Measurements from ENCODE around the gene MBNL3.

The MBNL3 gene

GRCh38 chrX:132508834-132509233, 20.0 kb upstream of the MBNL3 start:
- Histone ChIP-seq H3K9ac (ENCODE audit: insufficient read length, low read depth) (no peak overlapping the region), H3K4me1 (ENCODE audit: insufficient read depth, insufficient read length) (no peaks in the 10 kb centered on the region), H3K4me3 (ENCODE audit: insufficient read length, low read depth) (no peak overlapping the region), H3K9me3 (ENCODE audit: insufficient read depth, low read length) (no peaks in the 10 kb centered on the region), H3K27me3 (ENCODE audit: insufficient read depth, insufficient read length) (no peaks in the 10 kb centered on the region), H3K36me3 (ENCODE audit: insufficient read depth, insufficient read length, low read length) (no peaks in the 10 kb centered on the region)
- no peak for TF ChIP-seq YY1 (IDR thresholded peaks at IDR 0.05; ENCODE audit: insufficient read depth, insufficient read length)
- TF ChIP-seq SUZ12 (IDR thresholded peaks at IDR 0.05; ENCODE audit: extremely low read depth, insufficient read depth, insufficient read length) = no peak
- no peak for TF ChIP-seq ZNF274 (IDR thresholded peaks at IDR 0.05; ENCODE audit: low read depth, low read length)
- no peak for DNase-seq (ENCODE audit: low read depth, low spot score)

GRCh38 chrX:132505116-132505515, 16.3 kb upstream of the MBNL3 start:
- Histone ChIP-seq H3K9ac (ENCODE audit: insufficient read length, low read depth) (no peak overlapping the region), H3K9me3 (ENCODE audit: insufficient read depth, low read length) (no peaks in the 10 kb centered on the region), H3K36me3 (ENCODE audit: insufficient read depth, insufficient read length, low read length) (no peaks in the 10 kb centered on the region), H3K27me3 (ENCODE audit: insufficient read depth, insufficient read length) (no peaks in the 10 kb centered on the region), H3K4me3 (ENCODE audit: insufficient read length, low read depth) (no peak overlapping the region), H3K4me1 (ENCODE audit: insufficient read depth, insufficient read length) (no peaks in the 10 kb centered on the region)
- DNase-seq (ENCODE audit: low read depth, low spot score) = no peak
- TF ChIP-seq SUZ12 (IDR thresholded peaks at IDR 0.05; ENCODE audit: extremely low read depth, insufficient read depth, insufficient read length) (no peak), YY1 (IDR thresholded peaks at IDR 0.05; ENCODE audit: insufficient read depth, insufficient read length) (no peak), ZNF274 (IDR thresholded peaks at IDR 0.05; ENCODE audit: low read depth, low read length) (no peak)

DNA sequence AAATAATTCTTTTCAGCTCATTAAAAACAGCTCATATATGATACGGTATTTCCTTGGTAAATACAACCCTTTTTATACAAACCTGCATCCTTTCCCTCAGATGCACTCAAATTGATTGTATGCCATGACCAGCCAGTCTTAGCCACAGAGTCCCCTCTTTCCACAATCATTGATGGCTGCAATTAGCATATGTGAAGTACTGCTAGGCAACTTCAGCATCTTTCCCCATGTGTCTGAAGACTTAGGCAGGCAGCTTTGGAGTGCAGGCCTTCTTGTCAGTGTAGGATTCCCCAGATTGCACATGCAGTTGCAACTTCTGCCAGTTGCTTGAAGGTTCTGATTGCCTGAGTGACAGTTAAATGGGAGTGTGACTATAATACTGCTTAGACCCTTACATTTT, 15.6 kb upstream of the MBNL3 start:
- H3K27me3 ChIP-seq (ENCODE audit: insufficient read depth, insufficient read length) = no peaks in the 10 kb centered on the region
- DNase-seq (ENCODE audit: low read depth, low spot score) = no peak
- TF ChIP-seq YY1 (IDR thresholded peaks at IDR 0.05; ENCODE audit: insufficient read depth, insufficient read length) = no peak
- no peak for TF ChIP-seq ZNF274 (IDR thresholded peaks at IDR 0.05; ENCODE audit: low read depth, low read length)
- no peak for TF ChIP-seq SUZ12 (IDR thresholded peaks at IDR 0.05; ENCODE audit: extremely low read depth, insufficient read depth, insufficient read length)

DNA sequence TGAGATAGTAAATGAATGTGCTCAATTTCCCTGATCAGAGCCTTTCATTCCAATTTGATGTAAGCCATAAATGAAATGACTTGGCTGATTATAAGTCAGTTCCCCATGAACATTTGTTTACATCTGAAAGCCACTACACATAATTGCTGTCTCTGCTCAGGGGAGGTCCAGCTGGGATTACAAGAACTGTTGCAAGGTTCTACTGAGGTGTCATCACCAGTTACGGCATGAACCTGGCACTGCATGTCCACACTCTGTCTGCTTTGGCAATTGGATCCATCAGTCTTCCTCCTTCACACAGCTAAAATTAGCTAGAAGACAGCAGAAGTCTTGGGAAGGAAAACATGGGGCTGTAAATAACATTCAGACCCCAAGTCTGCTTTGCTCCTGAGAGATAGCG, 12.8 kb upstream of the MBNL3 start:
- DNase-seq (ENCODE audit: low read depth, low spot score) = no peak
- no peak overlapping the region for H3K4me3 ChIP-seq (ENCODE audit: insufficient read length, low read depth)
- H3K9ac ChIP-seq (ENCODE audit: insufficient read length, low read depth) = no peak overlapping the region
- TF ChIP-seq SUZ12 (IDR thresholded peaks at IDR 0.05; ENCODE audit: extremely low read depth, insufficient read depth, insufficient read length) (no peak), YY1 (IDR thresholded peaks at IDR 0.05; ENCODE audit: insufficient read depth, insufficient read length) (no peak), ZNF274 (IDR thresholded peaks at IDR 0.05; ENCODE audit: low read depth, low read length) (no peak)
- H3K36me3 ChIP-seq (ENCODE audit: insufficient read depth, insufficient read length, low read length) = no peaks in the 10 kb centered on the region
- no peaks in the 10 kb centered on the region for H3K9me3 ChIP-seq (ENCODE audit: insufficient read depth, low read length)
- no peaks in the 10 kb centered on the region for H3K27me3 ChIP-seq (ENCODE audit: insufficient read depth, insufficient read length)
- no peaks in the 10 kb centered on the region for H3K4me1 ChIP-seq (ENCODE audit: insufficient read depth, insufficient read length)

More for the DNA sequence above, 15.6 kb upstream of the MBNL3 start:
- Histone ChIP-seq H3K4me1 (ENCODE audit: insufficient read depth, insufficient read length) (no peaks in the 10 kb centered on the region), H3K4me3 (ENCODE audit: insufficient read length, low read depth) (no peak overlapping the region), H3K36me3 (ENCODE audit: insufficient read depth, insufficient read length, low read length) (no peaks in the 10 kb centered on the region), H3K9me3 (ENCODE audit: insufficient read depth, low read length) (no peaks in the 10 kb centered on the region), H3K9ac (ENCODE audit: insufficient read length, low read depth) (no peak overlapping the region)

GRCh38 chrX:132497432-132497831, 8.6 kb upstream of the MBNL3 start:
- Histone ChIP-seq H3K9me3 (ENCODE audit: insufficient read depth, low read length) (no peaks in the 10 kb centered on the region), H3K9ac (ENCODE audit: insufficient read length, low read depth) (no peak overlapping the region), H3K4me1 (ENCODE audit: insufficient read depth, insufficient read length) (no peaks in the 10 kb centered on the region), H3K4me3 (ENCODE audit: insufficient read length, low read depth) (no peak overlapping the region), H3K27me3 (ENCODE audit: insufficient read depth, insufficient read length) (no peaks in the 10 kb centered on the region), H3K36me3 (ENCODE audit: insufficient read depth, insufficient read length, low read length) (no peaks in the 10 kb centered on the region)
- DNase-seq (ENCODE audit: low read depth, low spot score) = no peak
- TF ChIP-seq YY1 (IDR thresholded peaks at IDR 0.05; ENCODE audit: insufficient read depth, insufficient read length) (no peak), ZNF274 (IDR thresholded peaks at IDR 0.05; ENCODE audit: low read depth, low read length) (no peak), SUZ12 (IDR thresholded peaks at IDR 0.05; ENCODE audit: extremely low read depth, insufficient read depth, insufficient read length) (no peak)

DNA sequence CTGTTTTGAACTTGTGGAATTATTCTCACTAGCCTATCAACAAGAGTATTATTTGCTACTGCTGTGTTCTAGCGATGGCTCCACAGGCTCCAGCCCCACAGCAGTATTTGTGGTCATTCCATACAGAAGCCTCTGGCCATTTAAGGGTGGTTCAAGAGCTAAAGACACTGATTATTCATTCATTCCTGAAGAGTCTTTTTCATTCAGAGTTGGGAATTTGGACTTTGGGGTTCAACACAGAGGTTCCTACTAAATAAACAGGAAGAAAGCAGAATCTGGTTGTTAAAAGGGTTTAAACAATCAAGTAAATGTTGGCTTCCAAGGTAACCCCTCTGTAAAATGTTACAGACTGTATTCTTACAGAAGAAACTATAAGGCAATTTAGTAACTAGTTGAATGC, 4.3 kb upstream of the MBNL3 start:
- H3K4me1 ChIP-seq (ENCODE audit: insufficient read depth, insufficient read length) = no peaks in the 10 kb centered on the region
- no peak overlapping the region for H3K4me3 ChIP-seq (ENCODE audit: insufficient read length, low read depth)
- DNase-seq (ENCODE audit: low read depth, low spot score) = no peak
- peaks cover 17% of the 10 kb centered on the region for H3K27me3 ChIP-seq (ENCODE audit: insufficient read depth, insufficient read length)
- TF ChIP-seq YY1 (IDR thresholded peaks at IDR 0.05; ENCODE audit: insufficient read depth, insufficient read length) (no peak), ZNF274 (IDR thresholded peaks at IDR 0.05; ENCODE audit: low read depth, low read length) (no peak), SUZ12 (IDR thresholded peaks at IDR 0.05; ENCODE audit: extremely low read depth, insufficient read depth, insufficient read length) (no peak)
- H3K36me3 ChIP-seq (ENCODE audit: insufficient read depth, insufficient read length, low read length) = no peaks in the 10 kb centered on the region
- no peaks in the 10 kb centered on the region for H3K9me3 ChIP-seq (ENCODE audit: insufficient read depth, low read length)
- no peak overlapping the region for H3K9ac ChIP-seq (ENCODE audit: insufficient read length, low read depth)

GRCh38 chrX:132491191-132491590, 2.4 kb upstream of the MBNL3 start:
- no peak for TF ChIP-seq SUZ12 (IDR thresholded peaks at IDR 0.05; ENCODE audit: extremely low read depth, insufficient read depth, insufficient read length)
- TF ChIP-seq YY1 (IDR thresholded peaks at IDR 0.05; ENCODE audit: insufficient read depth, insufficient read length) = no peak
- no peak for TF ChIP-seq ZNF274 (IDR thresholded peaks at IDR 0.05; ENCODE audit: low read depth, low read length)

More at GRCh38 chrX:132491191-132491590, 2.4 kb upstream of the MBNL3 start:
- Histone ChIP-seq H3K4me1 (ENCODE audit: insufficient read depth, insufficient read length) (no peaks in the 10 kb centered on the region), H3K9me3 (ENCODE audit: insufficient read depth, low read length) (no peaks in the 10 kb centered on the region), H3K4me3 (ENCODE audit: insufficient read length, low read depth) (no peak overlapping the region), H3K36me3 (ENCODE audit: insufficient read depth, insufficient read length, low read length) (no peaks in the 10 kb centered on the region), H3K9ac (ENCODE audit: insufficient read length, low read depth) (no peak overlapping the region), H3K27me3 (ENCODE audit: insufficient read depth, insufficient read length) (peaks cover 26% of the 10 kb centered on the region)
- DNase-seq (ENCODE audit: low read depth, low spot score) = no peak
